ENCODE data around the gene SEC14L3. TPM values are rescaled to one million over a fixed set of nuclear protein-coding genes. Genes with fewer than 3 reads are reported as not detected.

Gene SEC14L3
- total and polyA plus RNA-seq, 2 of the 13 experiments (the other 11 are each of a cell fraction or from before 2014, with no cell fraction given) = not detected

GRCh38 chr22:30447656-30448055 is 24.2 kb downstream of the SEC14L3 start:
- no peak overlapping the region for H3K4me2 ChIP-seq (ENCODE audit: low read depth, low read length)
- BruUV-seq (replicated peaks) = no TSS peak
- H3K27ac ChIP-seq (ENCODE audit: extremely low read length, insufficient read depth, low read length) = no peak overlapping the region
- H2AFZ ChIP-seq (ENCODE audit: low read length) = no peak overlapping the region
- H3K4me1 ChIP-seq (ENCODE audit: insufficient read depth, low read length) = peaks cover 16% of the 10 kb centered on the region
- H3K79me2 ChIP-seq (ENCODE audit: insufficient read depth, low read length) = no peaks in the 10 kb centered on the region
- H3K27me3 ChIP-seq (ENCODE audit: control insufficient read depth in 1 of 2, insufficient read depth in 2 of 2, low read length in 2 of 2) = peaks cover 0 to 4% of the 10 kb centered on the region in 2 experiments; a peak in 1 of 5 replicates
- H3K9me3 ChIP-seq (ENCODE audit: low read length) = no peaks in the 10 kb centered on the region
- ChIA-PET POLR2A (no interaction called here), CTCF (ENCODE audit: low intra/inter-chr PET ratio, low total read pairs) (no interaction called here)
- in situ Hi-C loops (cut with HindIII; ENCODE audit: extremely low pct_ligation_motif_present, low pct_unique_long_range_greater_than_20kb) (no loop called here), intact Hi-C loops (cut with micrococcal nuclease; ENCODE audit: unreplicated experiment) (no loop called here)
- 47% methylated on average over 3 of the region's 3 CpGs for WGBS (ENCODE audit: low lambda C conversion rate)
- H3K9ac ChIP-seq (ENCODE audit: insufficient read depth, low read depth, low read length) = no peak overlapping the region
- no peak for DNase-seq (ENCODE audit: low spot score)
- no peak for FAIRE-seq
- no peaks in the 10 kb centered on the region for H4K20me1 ChIP-seq (ENCODE audit: insufficient read depth, low read length)
- H3K36me3 ChIP-seq (replicated peaks in 1 of 2; ENCODE audit: control insufficient read depth in 1 of 2, insufficient read depth in 2 of 2, low read length in 2 of 2) = no peaks in the 10 kb centered on the region
- TF ChIP-seq ZSCAN25 (CRISPR knock-in tag; IDR thresholded peaks at IDR 0.05) (no peak), MXD1 (CRISPR knock-in tag; IDR thresholded peaks at IDR 0.05) (no peak), ZBTB37 (CRISPR knock-in tag; IDR thresholded peaks at IDR 0.05) (no peak), GABPA (IDR thresholded peaks at IDR 0.05; ENCODE audit: low read depth, low read length) (no peak), GABPA (CRISPR knock-in tag; IDR thresholded peaks at IDR 0.05; ENCODE audit: low read depth) (no peak), MNT (IDR thresholded peaks at IDR 0.05) (no peak), HMGXB3 (CRISPR knock-in tag; IDR thresholded peaks at IDR 0.05; ENCODE audit: borderline replicate concordance) (no peak), HNRNPH1 (optimal IDR thresholded peaks at IDR 0.05; ENCODE audit: low read depth, low read length) (no peak), SKI (IDR thresholded peaks at IDR 0.05; ENCODE audit: partially characterized antibody) (no peak), NR1H2 (CRISPR knock-in tag; IDR thresholded peaks at IDR 0.05; ENCODE audit: borderline replicate concordance, low read depth) (no peak), ELF4 (CRISPR knock-in tag; IDR thresholded peaks at IDR 0.05; ENCODE audit: borderline replicate concordance) (no peak)
- ATAC-seq = no peak
- no peak overlapping the region for H3K4me3 ChIP-seq (replicated peaks in 1 of 3; ENCODE audit: insufficient read depth in 1 of 3, low read depth in 2 of 3, low read length in 3 of 3)

Measured in HepG2 (cell line).